ENCODE results near the gene SDK1. TPM values are rescaled to one million over a fixed set of nuclear protein-coding genes. Genes with fewer than 3 reads are reported as not detected.

SDK1 gene
- total RNA-seq, 1 donor from 2014 or later: 3.9 TPM

GRCh38 chr7:3732395-3733005, 431.4 kb downstream of the SDK1 start:
- H3K4me3 ChIP-seq (ENCODE audit: low read depth, low read length): no peak overlapping the region
- no peaks in the 10 kb centered on the region for H3K27me3 ChIP-seq (ENCODE audit: control insufficient read depth, insufficient read depth, low read length)
- TF ChIP-seq CTCF (IDR thresholded peaks at IDR 0.05; ENCODE audit: insufficient read depth, low read length, poor library complexity, severe bottlenecking): no peak
- H3K36me3 ChIP-seq (ENCODE audit: control insufficient read depth, insufficient read depth, low read length): no peaks in the 10 kb centered on the region
- DNase-seq (ENCODE audit: low read depth): no peak

- Histone ChIP-seq H3K4me3 (ENCODE audit: low read depth, low read length) (no peak overlapping the region), H3K36me3 (ENCODE audit: control insufficient read depth, insufficient read depth, low read length) (no peaks in the 10 kb centered on the region), H3K27me3 (ENCODE audit: control insufficient read depth, insufficient read depth, low read length) (no peaks in the 10 kb centered on the region)
- DNase-seq (ENCODE audit: low read depth): no peak
- TF ChIP-seq CTCF (IDR thresholded peaks at IDR 0.05; ENCODE audit: insufficient read depth, low read length, poor library complexity, severe bottlenecking): no peak
Observed at GRCh38 chr7:3733541-3734140, 432.6 kb downstream of the SDK1 start.

GRCh38 chr7:3738964-3739363, 437.9 kb downstream of the SDK1 start:
- no peak for DNase-seq (ENCODE audit: low read depth)
- no peak for TF ChIP-seq CTCF (IDR thresholded peaks at IDR 0.05; ENCODE audit: insufficient read depth, low read length, poor library complexity, severe bottlenecking)
- no peak overlapping the region for H3K4me3 ChIP-seq (ENCODE audit: low read depth, low read length)

GRCh38 chr7:3739983-3740382, 438.9 kb downstream of the SDK1 start:
- H3K36me3 ChIP-seq (ENCODE audit: control insufficient read depth, insufficient read depth, low read length): no peaks in the 10 kb centered on the region
- no peak for TF ChIP-seq CTCF (IDR thresholded peaks at IDR 0.05; ENCODE audit: insufficient read depth, low read length, poor library complexity, severe bottlenecking)
- no peak overlapping the region for H3K4me3 ChIP-seq (ENCODE audit: low read depth, low read length)
- no peaks in the 10 kb centered on the region for H3K27me3 ChIP-seq (ENCODE audit: control insufficient read depth, insufficient read depth, low read length)
- no peak for DNase-seq (ENCODE audit: low read depth)

More at GRCh38 chr7:3738964-3739363, 437.9 kb downstream of the SDK1 start:
- Histone ChIP-seq H3K36me3 (ENCODE audit: control insufficient read depth, insufficient read depth, low read length) (no peaks in the 10 kb centered on the region), H3K27me3 (ENCODE audit: control insufficient read depth, insufficient read depth, low read length) (no peaks in the 10 kb centered on the region)

GRCh38 chr7:3747467-3747866, 446.4 kb downstream of the SDK1 start:
- no peak for TF ChIP-seq CTCF (IDR thresholded peaks at IDR 0.05; ENCODE audit: insufficient read depth, low read length, poor library complexity, severe bottlenecking)
- no peak overlapping the region for H3K4me3 ChIP-seq (ENCODE audit: low read depth, low read length)
- DNase-seq (ENCODE audit: low read depth): no peak
- no peaks in the 10 kb centered on the region for H3K27me3 ChIP-seq (ENCODE audit: control insufficient read depth, insufficient read depth, low read length)
- H3K36me3 ChIP-seq (ENCODE audit: control insufficient read depth, insufficient read depth, low read length): no peaks in the 10 kb centered on the region

GRCh38 chr7:3748389-3748788, 447.3 kb downstream of the SDK1 start:
- no peak overlapping the region for H3K4me3 ChIP-seq (ENCODE audit: low read depth, low read length)
- H3K36me3 ChIP-seq (ENCODE audit: control insufficient read depth, insufficient read depth, low read length): no peaks in the 10 kb centered on the region
- H3K27me3 ChIP-seq (ENCODE audit: control insufficient read depth, insufficient read depth, low read length): no peaks in the 10 kb centered on the region
- no peak for TF ChIP-seq CTCF (IDR thresholded peaks at IDR 0.05; ENCODE audit: insufficient read depth, low read length, poor library complexity, severe bottlenecking)
- DNase-seq (ENCODE audit: low read depth): no peak

Data from kidney epithelial cell (primary cell).